Measurements from ENCODE around the gene NQO2.
"Not testable (repeated sequence)": the region's sequence is repeated elsewhere in the genome, so short reads cannot be mapped to it uniquely, and the experiment has no call there.

The NQO2 gene

DNA sequence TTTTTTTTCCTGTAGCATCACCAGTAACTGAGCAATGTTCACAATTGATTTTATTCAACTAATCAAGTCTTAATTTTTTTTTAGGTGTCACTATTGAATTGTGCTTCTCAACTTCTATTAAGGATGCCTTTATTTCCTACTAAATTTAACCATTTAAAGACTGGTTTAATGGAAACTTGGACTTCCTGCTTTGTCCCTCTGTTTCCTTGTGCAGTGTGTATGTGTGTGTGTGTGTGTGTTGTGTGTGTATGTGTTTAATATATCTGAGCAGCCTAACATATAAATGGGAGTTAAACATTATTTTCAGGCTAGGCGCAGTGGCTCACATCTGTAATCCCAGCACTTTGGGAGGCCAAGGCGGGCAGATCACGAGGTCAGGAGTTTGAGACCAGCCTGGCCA, 30.1 kb upstream of the NQO2 start:
- TF ChIP-seq, protein P1, sequence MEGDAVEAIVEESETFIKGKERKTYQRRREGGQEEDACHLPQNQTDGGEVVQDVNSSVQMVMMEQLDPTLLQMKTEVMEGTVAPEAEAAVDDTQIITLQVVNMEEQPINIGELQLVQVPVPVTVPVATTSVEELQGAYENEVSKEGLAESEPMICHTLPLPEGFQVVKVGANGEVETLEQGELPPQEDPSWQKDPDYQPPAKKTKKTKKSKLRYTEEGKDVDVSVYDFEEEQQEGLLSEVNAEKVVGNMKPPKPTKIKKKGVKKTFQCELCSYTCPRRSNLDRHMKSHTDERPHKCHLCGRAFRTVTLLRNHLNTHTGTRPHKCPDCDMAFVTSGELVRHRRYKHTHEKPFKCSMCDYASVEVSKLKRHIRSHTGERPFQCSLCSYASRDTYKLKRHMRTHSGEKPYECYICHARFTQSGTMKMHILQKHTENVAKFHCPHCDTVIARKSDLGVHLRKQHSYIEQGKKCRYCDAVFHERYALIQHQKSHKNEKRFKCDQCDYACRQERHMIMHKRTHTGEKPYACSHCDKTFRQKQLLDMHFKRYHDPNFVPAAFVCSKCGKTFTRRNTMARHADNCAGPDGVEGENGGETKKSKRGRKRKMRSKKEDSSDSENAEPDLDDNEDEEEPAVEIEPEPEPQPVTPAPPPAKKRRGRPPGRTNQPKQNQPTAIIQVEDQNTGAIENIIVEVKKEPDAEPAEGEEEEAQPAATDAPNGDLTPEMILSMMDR (IDR thresholded peaks at IDR 0.05; ENCODE audit: low read depth, low read length), result no peak
- DNase-seq (ENCODE audit: low read depth in 2 of 2), result no peak
- no peak overlapping the region for H3K4me3 ChIP-seq (replicated peaks in 1 of 2; ENCODE audit: low read depth in 2 of 2, low read length in 2 of 2)

GRCh38 chr6:2970034-2970685, 29.5 kb upstream of the NQO2 start:
- DNase-seq (ENCODE audit: low read depth in 2 of 2), result peak; percentile 25 to 39
- TF ChIP-seq, protein P1 (IDR thresholded peaks at IDR 0.05; ENCODE audit: low read depth, low read length), result no peak
- peak overlapping the region; percentile 43 to 60 for H3K4me3 ChIP-seq (replicated peaks in 1 of 2; ENCODE audit: low read depth in 2 of 2, low read length in 2 of 2)

DNA sequence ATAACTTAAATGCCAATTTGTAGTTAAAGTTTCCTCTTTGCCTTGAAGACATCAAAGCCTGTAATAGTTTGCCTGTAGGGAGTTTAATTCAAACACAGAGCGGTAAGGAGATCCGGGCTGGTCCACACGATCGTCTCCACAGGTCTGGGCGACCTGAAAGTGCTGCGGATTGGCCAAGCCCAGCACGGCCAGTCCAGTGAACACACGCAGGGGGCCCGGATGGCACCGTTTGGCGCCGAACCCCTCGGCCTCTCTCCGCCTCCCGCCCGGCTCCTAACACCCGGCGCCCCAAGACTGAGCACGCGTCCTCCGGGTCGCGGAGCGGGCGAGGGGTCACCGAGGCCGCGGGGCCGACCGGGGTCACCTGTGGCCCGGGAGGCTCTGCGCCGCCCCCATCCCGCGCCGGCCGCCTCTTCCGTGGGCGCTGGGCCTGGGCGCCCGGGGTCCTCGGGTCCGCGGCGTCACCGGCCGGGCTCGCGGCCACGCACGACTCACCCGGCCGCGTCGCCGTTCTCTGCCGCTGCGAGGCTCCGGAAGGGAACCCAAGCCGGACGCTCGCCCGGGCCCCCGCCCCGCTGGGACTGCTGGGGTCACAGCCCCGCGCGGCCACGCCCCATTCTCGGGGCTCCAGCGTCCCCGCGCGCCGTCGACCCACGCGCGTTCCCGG, 28.8 kb upstream of the NQO2 start:
- peak overlapping the region; percentile 53 to 60 for H3K4me3 ChIP-seq (replicated peaks in 1 of 2; ENCODE audit: low read depth in 2 of 2, low read length in 2 of 2)
- peak; percentile 49 to 54 for DNase-seq (ENCODE audit: low read depth in 2 of 2)
- TF ChIP-seq, protein P1 (IDR thresholded peaks at IDR 0.05; ENCODE audit: low read depth, low read length), result no peak

- DNase-seq (ENCODE audit: low read depth in 2 of 2), result peak; percentile 78 to 87
- TF ChIP-seq, protein P1 (IDR thresholded peaks at IDR 0.05; ENCODE audit: low read depth, low read length), result no peak
- peak within 1 kb of the TSS; percentile 53 to 60 for H3K4me3 ChIP-seq (replicated peaks in 1 of 2; ENCODE audit: low read depth in 2 of 2, low read length in 2 of 2)
Observed at GRCh38 chr6:2971420-2972218, 28.1 kb upstream of the NQO2 start, which contains the start of gene SERPINB6. Gene SERPINB6 (minus strand): TSS chr6:2971567. CDS start chr6:2959332, 12,235 bp downstream.

DNA sequence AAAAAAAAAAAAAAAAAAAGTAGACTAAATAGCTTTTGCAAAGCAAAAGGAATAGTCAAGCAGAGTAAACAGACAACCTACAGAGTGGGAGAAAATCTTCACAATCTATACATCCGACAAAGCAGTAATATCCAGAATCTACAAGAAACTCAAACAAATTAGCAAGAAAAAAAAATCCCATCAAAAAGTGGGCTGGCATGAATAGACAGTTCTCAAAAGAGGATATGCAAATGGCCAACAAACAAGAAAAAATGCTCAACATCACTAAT, 27.5 kb upstream of the NQO2 start:
- DNase-seq (ENCODE audit: low read depth in 2 of 2), result not testable (repeated sequence)
- H3K4me3 ChIP-seq (replicated peaks in 1 of 2; ENCODE audit: low read depth in 2 of 2, low read length in 2 of 2), result peak overlapping the region; percentile 53 to 60

GRCh38 chr6:2972685-2973084, 27.0 kb upstream of the NQO2 start:
- DNase-seq (ENCODE audit: low read depth in 2 of 2), result not testable (repeated sequence)

GRCh38 chr6:2973180-2973579, 26.5 kb upstream of the NQO2 start:
- DNase-seq (ENCODE audit: low read depth in 2 of 2); H3K4me3 ChIP-seq (replicated peaks in 1 of 2; ENCODE audit: low read depth in 2 of 2, low read length in 2 of 2): not testable (repeated sequence)

More at GRCh38 chr6:2972685-2973084, 27.0 kb upstream of the NQO2 start:
- H3K4me3 ChIP-seq (replicated peaks in 1 of 2; ENCODE audit: low read depth in 2 of 2, low read length in 2 of 2), result not testable (repeated sequence)

DNA sequence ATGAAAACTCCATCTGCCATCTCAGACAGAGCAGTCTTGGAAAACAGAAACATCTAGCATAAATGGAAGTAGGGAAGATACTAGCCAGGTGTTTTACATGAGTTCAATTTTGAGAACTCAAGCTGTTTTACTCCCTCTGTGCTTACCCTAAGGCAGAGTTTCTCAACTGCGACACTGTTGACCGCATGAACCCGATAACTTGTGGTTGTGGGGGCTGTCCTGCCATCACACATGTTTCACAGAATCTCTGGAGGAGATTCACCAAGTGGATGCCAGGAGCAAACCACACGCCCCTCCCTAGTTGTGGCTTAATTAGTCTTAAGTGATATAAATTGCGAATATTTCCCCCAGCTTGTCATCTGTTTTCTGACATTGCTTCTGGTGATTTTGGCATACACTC, 26.0 kb upstream of the NQO2 start:
- DNase-seq (ENCODE audit: low read depth in 2 of 2), result no peak
- TF ChIP-seq, protein P1 (IDR thresholded peaks at IDR 0.05; ENCODE audit: low read depth, low read length), result no peak
- H3K4me3 ChIP-seq (replicated peaks in 1 of 2; ENCODE audit: low read depth in 2 of 2, low read length in 2 of 2), result no peak overlapping the region

Data from cardiac fibroblast (primary cell).